C4-2B (cell line): Measurements from ENCODE around the gene TNFSF8.

Experiments
- ZFX ChIP-seq: fragments of 450-650 bp; IDR thresholded peaks from 2 replicates; pipeline ENCODE4 v1.6.1; 2017
- TF ChIP-seq, protein P1 (sequence below): fragments of 450-650 bp; conservative IDR thresholded peaks from 2 replicates; pipeline ENCODE4 v1.5.1; 2017; ENCODE audit warnings: mild to moderate bottlenecking

DNA sequence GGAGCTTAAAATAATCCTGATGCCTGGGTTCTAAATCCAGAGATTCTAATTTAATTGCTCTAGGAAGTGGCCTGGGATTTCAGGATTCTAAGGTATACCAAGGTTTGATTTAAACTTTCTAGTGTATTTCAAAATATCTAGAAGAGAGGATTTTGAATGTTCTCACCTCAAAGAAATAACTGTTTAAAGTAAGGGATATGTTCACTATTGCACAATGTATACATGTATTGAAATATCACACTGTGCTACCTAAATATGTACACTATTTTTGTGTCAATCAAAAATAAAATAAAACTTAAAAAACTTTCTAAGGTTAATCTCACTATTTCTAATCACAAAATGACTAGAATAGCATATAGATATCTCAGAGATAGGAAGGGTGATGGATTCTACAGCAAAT, 34.0 kb downstream of the TNFSF8 start:
- TF ChIP-seq, protein P1, sequence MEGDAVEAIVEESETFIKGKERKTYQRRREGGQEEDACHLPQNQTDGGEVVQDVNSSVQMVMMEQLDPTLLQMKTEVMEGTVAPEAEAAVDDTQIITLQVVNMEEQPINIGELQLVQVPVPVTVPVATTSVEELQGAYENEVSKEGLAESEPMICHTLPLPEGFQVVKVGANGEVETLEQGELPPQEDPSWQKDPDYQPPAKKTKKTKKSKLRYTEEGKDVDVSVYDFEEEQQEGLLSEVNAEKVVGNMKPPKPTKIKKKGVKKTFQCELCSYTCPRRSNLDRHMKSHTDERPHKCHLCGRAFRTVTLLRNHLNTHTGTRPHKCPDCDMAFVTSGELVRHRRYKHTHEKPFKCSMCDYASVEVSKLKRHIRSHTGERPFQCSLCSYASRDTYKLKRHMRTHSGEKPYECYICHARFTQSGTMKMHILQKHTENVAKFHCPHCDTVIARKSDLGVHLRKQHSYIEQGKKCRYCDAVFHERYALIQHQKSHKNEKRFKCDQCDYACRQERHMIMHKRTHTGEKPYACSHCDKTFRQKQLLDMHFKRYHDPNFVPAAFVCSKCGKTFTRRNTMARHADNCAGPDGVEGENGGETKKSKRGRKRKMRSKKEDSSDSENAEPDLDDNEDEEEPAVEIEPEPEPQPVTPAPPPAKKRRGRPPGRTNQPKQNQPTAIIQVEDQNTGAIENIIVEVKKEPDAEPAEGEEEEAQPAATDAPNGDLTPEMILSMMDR, result no peak
- TF ChIP-seq ZFX, result no peak
